GM12874 (cell line): ENCODE data around the gene KCTD21.

Source experiments
- CTCF ChIP-seq: IDR thresholded peaks from 2 replicates; pipeline ENCODE4 v1.5.1; 2011; ENCODE audit warnings: low read depth, mild to moderate bottlenecking, control low read depth, low read length, moderate library complexity; ENCODE audit not compliant: insufficient read depth

Gene KCTD21

GRCh38 chr11:78164471-78164870 is 24.0 kb downstream of the KCTD21 start:
- no peak for TF ChIP-seq CTCF

- no peak for TF ChIP-seq CTCF
Measured at GRCh38 chr11:78163828-78164227, 24.6 kb downstream of the KCTD21 start.

GRCh38 chr11:78161962-78162371 is 26.5 kb downstream of the KCTD21 start:
- no peak for TF ChIP-seq CTCF

- TF ChIP-seq CTCF, result no peak
Measured at GRCh38 chr11:78161346-78161745, 27.1 kb downstream of the KCTD21 start.

- no peak for TF ChIP-seq CTCF
Measured at GRCh38 chr11:78160557-78160956, 27.9 kb downstream of the KCTD21 start.

GRCh38 chr11:78158987-78159652 is 29.3 kb downstream of the KCTD21 start:
- TF ChIP-seq CTCF, result no peak

GRCh38 chr11:78156127-78156844 is 32.1 kb downstream of the KCTD21 start:
- no peak for TF ChIP-seq CTCF
